Breast epithelium (tissue), 3 donors: ENCODE data around the gene LRRC51.

Source experiments
- POLR2A ChIP-seq: fragments of 450-650 bp; IDR thresholded peaks from one replicate; pipeline ENCODE4 v1.6.1; 2016; ENCODE audit warnings: antibody characterized with exemption, mild to moderate bottlenecking, moderate library complexity
- TF ChIP-seq, protein P1 (sequence below), 3 donors: fragments of 450-650 bp; IDR thresholded peaks; one replicate each; pipeline ENCODE4 v1.5.1; 2016 to 2017; ENCODE audit warnings: antibody characterized with exemption in 3 of 3, mild to moderate bottlenecking in 3 of 3, moderate library complexity in 3 of 3

DNA sequence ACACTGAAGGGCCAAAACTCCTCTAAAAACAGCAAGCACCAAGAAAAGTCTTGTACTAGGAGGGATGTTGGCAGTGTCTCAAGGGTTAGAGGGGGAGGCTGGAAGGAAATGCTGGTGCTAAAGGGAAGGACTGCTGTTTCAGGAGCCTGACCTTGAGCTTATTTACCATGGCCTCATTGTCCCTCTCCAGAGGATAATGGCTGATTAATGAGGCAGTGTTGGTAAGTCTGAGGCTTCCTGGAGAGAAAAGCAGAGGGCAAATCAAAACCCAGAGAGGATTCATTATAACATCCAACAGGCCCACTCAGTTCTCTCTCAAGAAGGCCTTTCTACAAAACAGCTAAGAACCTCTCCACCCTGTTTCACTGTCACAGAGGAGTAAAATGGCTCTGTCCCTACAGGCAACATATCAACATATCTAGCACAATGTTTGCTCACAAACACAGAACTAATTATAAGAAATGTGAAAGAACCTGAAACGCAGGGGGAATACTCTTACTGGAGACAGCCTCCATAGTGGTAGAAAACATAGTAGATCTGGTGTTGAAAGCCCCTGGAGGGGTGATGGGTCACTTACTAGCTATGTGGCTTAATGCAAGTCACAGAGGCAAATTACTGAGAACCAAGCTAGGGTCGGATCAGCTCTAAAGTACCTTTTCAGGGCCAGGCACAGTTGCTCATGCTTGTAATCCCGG, 31.7 kb upstream of the LRRC51 start:
- TF ChIP-seq, protein P1, sequence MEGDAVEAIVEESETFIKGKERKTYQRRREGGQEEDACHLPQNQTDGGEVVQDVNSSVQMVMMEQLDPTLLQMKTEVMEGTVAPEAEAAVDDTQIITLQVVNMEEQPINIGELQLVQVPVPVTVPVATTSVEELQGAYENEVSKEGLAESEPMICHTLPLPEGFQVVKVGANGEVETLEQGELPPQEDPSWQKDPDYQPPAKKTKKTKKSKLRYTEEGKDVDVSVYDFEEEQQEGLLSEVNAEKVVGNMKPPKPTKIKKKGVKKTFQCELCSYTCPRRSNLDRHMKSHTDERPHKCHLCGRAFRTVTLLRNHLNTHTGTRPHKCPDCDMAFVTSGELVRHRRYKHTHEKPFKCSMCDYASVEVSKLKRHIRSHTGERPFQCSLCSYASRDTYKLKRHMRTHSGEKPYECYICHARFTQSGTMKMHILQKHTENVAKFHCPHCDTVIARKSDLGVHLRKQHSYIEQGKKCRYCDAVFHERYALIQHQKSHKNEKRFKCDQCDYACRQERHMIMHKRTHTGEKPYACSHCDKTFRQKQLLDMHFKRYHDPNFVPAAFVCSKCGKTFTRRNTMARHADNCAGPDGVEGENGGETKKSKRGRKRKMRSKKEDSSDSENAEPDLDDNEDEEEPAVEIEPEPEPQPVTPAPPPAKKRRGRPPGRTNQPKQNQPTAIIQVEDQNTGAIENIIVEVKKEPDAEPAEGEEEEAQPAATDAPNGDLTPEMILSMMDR (IDR thresholded peaks at IDR 0.05), result no peak
- no peak for TF ChIP-seq POLR2A
